Measurements from ENCODE around the gene OXGR1.
"Not testable (repeated sequence)": the region's sequence is repeated elsewhere in the genome, so short reads cannot be mapped to it uniquely, and the experiment has no call there.

Gene OXGR1

GRCh38 chr13:96994017-96994857 is at the start of gene OXGR1:
Gene OXGR1 (minus strand): TSS chr13:96994476. CDS start chr13:96987759, 6,717 bp downstream.
- no peak for DNase-seq

GRCh38 chr13:97043302-97043701 is 49.0 kb upstream of the OXGR1 start:
- no peak for DNase-seq

- peak; percentile 21 for DNase-seq
These were observed 36.6 kb upstream of the OXGR1 start for GRCh38 chr13:97030705-97031452.

- peak; percentile 56 for DNase-seq
These were observed 34.4 kb upstream of the OXGR1 start for GRCh38 chr13:97028441-97029299.

GRCh38 chr13:97027162-97027554 is 32.9 kb upstream of the OXGR1 start:
- DNase-seq = no peak

GRCh38 chr13:97026531-97027161 is 32.4 kb upstream of the OXGR1 start:
- no peak for DNase-seq

GRCh38 chr13:97023812-97024211 is 29.5 kb upstream of the OXGR1 start:
- DNase-seq = not testable (repeated sequence)

- DNase-seq = no peak
These were observed 28.8 kb upstream of the OXGR1 start for GRCh38 chr13:97023117-97023516.

GRCh38 chr13:97021241-97021640 is 27.0 kb upstream of the OXGR1 start:
- DNase-seq = no peak

- DNase-seq = no peak
These were observed 26.5 kb upstream of the OXGR1 start for GRCh38 chr13:97020689-97021240.

- no peak for DNase-seq
These were observed 25.9 kb upstream of the OXGR1 start for GRCh38 chr13:97020194-97020593.

GRCh38 chr13:97019236-97019635 is 25.0 kb upstream of the OXGR1 start:
- no peak for DNase-seq

GRCh38 chr13:97018029-97018819 is 23.9 kb upstream of the OXGR1 start:
- DNase-seq = peak; percentile 56

GRCh38 chr13:97017322-97017721 is 23.0 kb upstream of the OXGR1 start:
- DNase-seq = no peak

GRCh38 chr13:97015661-97016350 is 21.5 kb upstream of the OXGR1 start:
- DNase-seq = no peak

- DNase-seq = no peak
These were observed 18.2 kb upstream of the OXGR1 start for GRCh38 chr13:97012251-97013048.

- no peak for DNase-seq
These were observed 17.3 kb upstream of the OXGR1 start for GRCh38 chr13:97011446-97012131.

GRCh38 chr13:97008643-97009042 is 14.4 kb upstream of the OXGR1 start:
- DNase-seq = no peak

- DNase-seq = no peak
These were observed 11.5 kb upstream of the OXGR1 start for GRCh38 chr13:97005625-97006262.
